ENCODE measurements around the gene SLC17A8. TPM values are rescaled to one million over a fixed set of nuclear protein-coding genes. Genes with fewer than 3 reads are reported as not detected.
A peak's percentile ranks its signal among the peaks of the same experiment; 100 is the strongest.

The SLC17A8 gene
- total RNA-seq, 1 donor from 2014 or later = not detected

GRCh38 chr12:100345020-100345767 is 11.7 kb upstream of the SLC17A8 start:
- H3K4me1 ChIP-seq = no peaks in the 10 kb centered on the region
- H3K27me3 ChIP-seq (ENCODE audit: low read depth) = no peaks in the 10 kb centered on the region
- H3K4me3 ChIP-seq = no peak overlapping the region
- TF ChIP-seq, protein P1, sequence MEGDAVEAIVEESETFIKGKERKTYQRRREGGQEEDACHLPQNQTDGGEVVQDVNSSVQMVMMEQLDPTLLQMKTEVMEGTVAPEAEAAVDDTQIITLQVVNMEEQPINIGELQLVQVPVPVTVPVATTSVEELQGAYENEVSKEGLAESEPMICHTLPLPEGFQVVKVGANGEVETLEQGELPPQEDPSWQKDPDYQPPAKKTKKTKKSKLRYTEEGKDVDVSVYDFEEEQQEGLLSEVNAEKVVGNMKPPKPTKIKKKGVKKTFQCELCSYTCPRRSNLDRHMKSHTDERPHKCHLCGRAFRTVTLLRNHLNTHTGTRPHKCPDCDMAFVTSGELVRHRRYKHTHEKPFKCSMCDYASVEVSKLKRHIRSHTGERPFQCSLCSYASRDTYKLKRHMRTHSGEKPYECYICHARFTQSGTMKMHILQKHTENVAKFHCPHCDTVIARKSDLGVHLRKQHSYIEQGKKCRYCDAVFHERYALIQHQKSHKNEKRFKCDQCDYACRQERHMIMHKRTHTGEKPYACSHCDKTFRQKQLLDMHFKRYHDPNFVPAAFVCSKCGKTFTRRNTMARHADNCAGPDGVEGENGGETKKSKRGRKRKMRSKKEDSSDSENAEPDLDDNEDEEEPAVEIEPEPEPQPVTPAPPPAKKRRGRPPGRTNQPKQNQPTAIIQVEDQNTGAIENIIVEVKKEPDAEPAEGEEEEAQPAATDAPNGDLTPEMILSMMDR (IDR thresholded peaks at IDR 0.05; ENCODE audit: borderline replicate concordance) = no peak
- no peaks in the 10 kb centered on the region for H3K36me3 ChIP-seq
- no peaks in the 10 kb centered on the region for H3K9me3 ChIP-seq (replicated peaks)
- intact Hi-C loops (cut with micrococcal nuclease) = loop anchor here (5.0 kb wide), 1 partner anchor 207 kb away; no protein-coding TSS in a partner anchor
- no peak for DNase-seq
- H3K27ac ChIP-seq (replicated peaks) = no peak overlapping the region

- Histone ChIP-seq H3K9me3 (replicated peaks) (no peaks in the 10 kb centered on the region), H3K36me3 (no peaks in the 10 kb centered on the region), H3K27me3 (ENCODE audit: low read depth) (no peaks in the 10 kb centered on the region), H3K27ac (replicated peaks) (no peak overlapping the region), H3K4me3 (no peak overlapping the region), H3K4me1 (no peaks in the 10 kb centered on the region)
- TF ChIP-seq, protein P1 (IDR thresholded peaks at IDR 0.05; ENCODE audit: borderline replicate concordance) = no peak
- no peak for DNase-seq
- intact Hi-C loops (cut with micrococcal nuclease) = loop anchor here (5.0 kb wide), 1 partner anchor 206 kb away; no protein-coding TSS in a partner anchor
These were observed 10.2 kb upstream of the SLC17A8 start for GRCh38 chr12:100346660-100347059.

DNA sequence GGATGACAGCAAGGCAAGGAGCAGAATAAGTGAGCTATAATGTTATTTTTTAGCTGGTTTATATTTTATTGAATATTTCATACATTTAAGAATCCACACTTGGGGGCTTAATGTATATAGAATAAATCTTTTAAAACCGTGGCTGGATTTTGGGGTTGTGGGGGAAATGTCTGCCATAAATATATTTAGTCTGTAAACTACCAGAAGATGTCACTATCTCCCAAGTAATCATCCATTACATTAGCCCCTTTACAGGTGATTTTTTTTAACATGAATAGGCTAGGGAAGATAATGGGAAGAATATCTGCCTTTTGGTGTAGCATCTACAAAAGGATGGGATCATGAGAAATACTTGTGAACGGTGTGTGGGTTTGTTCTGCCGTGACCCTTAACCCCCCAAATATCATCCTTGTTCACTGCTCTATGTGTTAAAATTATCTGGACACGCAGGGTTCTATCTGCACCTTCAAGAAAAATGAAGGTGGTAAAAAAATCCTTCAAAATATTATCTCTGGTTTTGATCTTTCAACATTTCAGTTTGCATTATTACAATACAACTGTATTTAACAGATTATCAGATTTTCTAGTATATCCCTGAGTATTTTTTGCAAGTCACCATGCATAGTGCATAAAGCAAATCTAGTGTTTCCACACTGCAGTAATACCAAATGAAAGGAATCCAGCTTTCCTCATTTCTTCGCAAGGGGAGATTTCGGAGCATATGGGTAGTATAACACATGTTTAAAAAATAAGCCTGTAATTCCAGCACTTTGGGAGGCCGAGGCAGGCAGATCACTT is 8.0 kb upstream of the SLC17A8 start:
- intact Hi-C loops (cut with micrococcal nuclease) = loop anchor here (5.0 kb wide), 1 partner anchor 203 kb away; no protein-coding TSS in a partner anchor
- Histone ChIP-seq H3K9me3 (replicated peaks) (no peaks in the 10 kb centered on the region), H3K27me3 (ENCODE audit: low read depth) (no peaks in the 10 kb centered on the region), H3K4me3 (no peak overlapping the region), H3K4me1 (no peaks in the 10 kb centered on the region), H3K27ac (replicated peaks) (no peak overlapping the region), H3K36me3 (no peaks in the 10 kb centered on the region)
- no peak for DNase-seq
- TF ChIP-seq, protein P1 (IDR thresholded peaks at IDR 0.05; ENCODE audit: borderline replicate concordance) = peak; percentile 54

DNA sequence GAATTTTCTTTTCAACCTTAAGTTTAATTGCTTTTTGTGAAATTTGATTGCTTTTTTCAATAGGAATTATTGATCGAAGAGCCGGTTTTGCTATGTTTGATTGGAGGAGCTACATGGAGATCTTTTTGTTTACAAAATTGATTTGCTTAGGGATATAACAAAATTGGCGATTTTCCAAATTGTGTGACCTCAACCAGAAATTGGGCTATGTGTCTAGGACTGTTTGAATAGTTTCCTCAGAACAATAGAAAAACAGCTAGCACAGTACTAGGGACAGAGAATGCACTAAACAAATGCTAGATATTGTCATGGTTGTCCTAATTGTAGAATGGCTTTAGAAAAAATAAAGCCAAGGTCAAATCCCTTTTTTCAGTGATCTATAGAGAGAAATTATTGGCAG is 2.4 kb downstream of the SLC17A8 start:
- Histone ChIP-seq H3K36me3 (no peaks in the 10 kb centered on the region), H3K27me3 (ENCODE audit: low read depth) (peaks cover 65% of the 10 kb centered on the region), H3K4me3 (no peak overlapping the region), H3K9me3 (replicated peaks) (no peaks in the 10 kb centered on the region), H3K4me1 (peaks cover 16% of the 10 kb centered on the region), H3K27ac (replicated peaks) (peak overlapping the region; percentile 59)
- TF ChIP-seq, protein P1 (IDR thresholded peaks at IDR 0.05; ENCODE audit: borderline replicate concordance) = no peak
- DNase-seq = no peak
- intact Hi-C loops (cut with micrococcal nuclease) = no loop called here

DNA sequence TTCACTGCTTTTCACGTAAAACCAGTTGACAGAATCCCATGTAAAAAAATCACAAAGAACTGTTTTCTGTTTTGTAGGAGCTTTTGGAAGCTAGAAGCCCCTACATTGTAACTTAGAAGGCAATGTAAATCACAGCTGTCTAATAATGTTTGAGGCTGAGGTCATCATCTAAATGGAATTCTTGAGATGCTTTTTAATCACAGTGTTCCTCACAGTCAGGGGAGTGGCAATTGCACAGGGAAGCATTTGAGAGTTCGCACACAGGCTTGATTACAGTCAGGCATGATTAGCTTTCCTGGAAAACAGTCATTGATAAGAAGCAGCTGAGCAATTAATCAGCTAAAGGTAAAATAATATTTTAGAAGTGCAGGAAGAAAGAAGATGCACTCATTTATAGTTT is 2.9 kb downstream of the SLC17A8 start:
- H3K4me3 ChIP-seq = no peak overlapping the region
- DNase-seq = no peak
- no peaks in the 10 kb centered on the region for H3K9me3 ChIP-seq (replicated peaks)
- H3K27me3 ChIP-seq (ENCODE audit: low read depth) = peaks cover 65% of the 10 kb centered on the region
- H3K27ac ChIP-seq (replicated peaks) = peak overlapping the region; percentile 59
- intact Hi-C loops (cut with micrococcal nuclease) = no loop called here
- H3K4me1 ChIP-seq = peaks cover 22% of the 10 kb centered on the region
- no peaks in the 10 kb centered on the region for H3K36me3 ChIP-seq
- TF ChIP-seq, protein P1 (IDR thresholded peaks at IDR 0.05; ENCODE audit: borderline replicate concordance) = no peak

Data from left ventricle myocardium inferior (tissue), 1 donor.